Retinal pigment epithelial cell (primary cell): Measurements from ENCODE around the gene YIPF7.

Experiments used
- DNase-seq: peaks from one replicate; pipeline ENCODE4 v3.0.0-alpha.2; 2010; ENCODE audit warnings: low read depth
- H3K4me3 ChIP-seq: 2 replicates; pipeline ENCODE4 v1.5.1; 2011; ENCODE audit warnings: mild to moderate bottlenecking, low read length, control low read depth, moderate library complexity
- TF ChIP-seq, protein P1 (sequence below): conservative IDR thresholded peaks from 2 replicates; pipeline ENCODE4 v1.5.1; 2011; ENCODE audit warnings: low read depth, low read length, control low read depth, inconsistent platforms

YIPF7 gene

GRCh38 chr4:44651425-44651824 is at the start of gene YIPF7:
YIPF7 (minus strand) TSS chr4:44651625; CDS start chr4:44650100, 1,525 bp downstream.
- no peak for DNase-seq
- TF ChIP-seq, protein P1, sequence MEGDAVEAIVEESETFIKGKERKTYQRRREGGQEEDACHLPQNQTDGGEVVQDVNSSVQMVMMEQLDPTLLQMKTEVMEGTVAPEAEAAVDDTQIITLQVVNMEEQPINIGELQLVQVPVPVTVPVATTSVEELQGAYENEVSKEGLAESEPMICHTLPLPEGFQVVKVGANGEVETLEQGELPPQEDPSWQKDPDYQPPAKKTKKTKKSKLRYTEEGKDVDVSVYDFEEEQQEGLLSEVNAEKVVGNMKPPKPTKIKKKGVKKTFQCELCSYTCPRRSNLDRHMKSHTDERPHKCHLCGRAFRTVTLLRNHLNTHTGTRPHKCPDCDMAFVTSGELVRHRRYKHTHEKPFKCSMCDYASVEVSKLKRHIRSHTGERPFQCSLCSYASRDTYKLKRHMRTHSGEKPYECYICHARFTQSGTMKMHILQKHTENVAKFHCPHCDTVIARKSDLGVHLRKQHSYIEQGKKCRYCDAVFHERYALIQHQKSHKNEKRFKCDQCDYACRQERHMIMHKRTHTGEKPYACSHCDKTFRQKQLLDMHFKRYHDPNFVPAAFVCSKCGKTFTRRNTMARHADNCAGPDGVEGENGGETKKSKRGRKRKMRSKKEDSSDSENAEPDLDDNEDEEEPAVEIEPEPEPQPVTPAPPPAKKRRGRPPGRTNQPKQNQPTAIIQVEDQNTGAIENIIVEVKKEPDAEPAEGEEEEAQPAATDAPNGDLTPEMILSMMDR, result no peak

GRCh38 chr4:44701037-44701436 is 49.6 kb upstream of the YIPF7 start:
- no peak for DNase-seq

More at GRCh38 chr4:44651425-44651824, at the start of gene YIPF7:
- H3K4me3 ChIP-seq, result no peak within 1 kb of the TSS

GRCh38 chr4:44700427-44700826 is 49.0 kb upstream of the YIPF7 start:
- DNase-seq, result no peak
- TF ChIP-seq, protein P1, result no peak
- no peak overlapping the region for H3K4me3 ChIP-seq

More at GRCh38 chr4:44701037-44701436, 49.6 kb upstream of the YIPF7 start:
- H3K4me3 ChIP-seq, result no peak overlapping the region
- TF ChIP-seq, protein P1, result no peak

- H3K4me3 ChIP-seq, result no peak overlapping the region
- TF ChIP-seq, protein P1, result no peak
- no peak for DNase-seq
These were observed 33.2 kb upstream of the YIPF7 start for GRCh38 chr4:44684648-44685047.

DNA sequence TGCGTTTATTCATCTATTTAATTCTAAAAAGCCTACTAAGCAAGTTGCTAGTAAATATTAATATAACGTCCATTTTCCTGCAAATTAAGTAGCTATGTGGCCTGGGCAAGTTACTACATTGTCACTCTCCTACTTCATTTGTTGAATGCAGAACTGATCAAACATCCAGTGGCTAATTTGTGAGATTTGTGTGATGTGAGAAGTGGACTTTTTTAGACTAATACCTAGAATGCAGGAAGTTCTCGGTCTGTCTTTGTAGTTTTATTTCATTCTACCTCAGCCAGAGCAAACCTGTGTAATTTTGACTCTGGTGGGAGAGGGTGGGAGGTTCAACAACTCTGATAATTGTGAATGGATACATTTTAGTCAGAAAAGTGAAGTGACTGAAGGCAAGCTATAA is 27.6 kb upstream of the YIPF7 start:
- TF ChIP-seq, protein P1, result no peak
- no peak for DNase-seq

GRCh38 chr4:44678094-44679041 is 26.9 kb upstream of the YIPF7 start, which contains the start of gene GUF1:
GUF1 (plus strand) TSS chr4:44678420; CDS start chr4:44678623, 203 bp downstream.
- TF ChIP-seq, protein P1, result peak; percentile 4
- peak; percentile 71 for DNase-seq
- peak within 1 kb of the TSS; percentile 91 for H3K4me3 ChIP-seq

More for the DNA sequence above, 27.6 kb upstream of the YIPF7 start:
- H3K4me3 ChIP-seq, result peak overlapping the region; percentile 91

DNA sequence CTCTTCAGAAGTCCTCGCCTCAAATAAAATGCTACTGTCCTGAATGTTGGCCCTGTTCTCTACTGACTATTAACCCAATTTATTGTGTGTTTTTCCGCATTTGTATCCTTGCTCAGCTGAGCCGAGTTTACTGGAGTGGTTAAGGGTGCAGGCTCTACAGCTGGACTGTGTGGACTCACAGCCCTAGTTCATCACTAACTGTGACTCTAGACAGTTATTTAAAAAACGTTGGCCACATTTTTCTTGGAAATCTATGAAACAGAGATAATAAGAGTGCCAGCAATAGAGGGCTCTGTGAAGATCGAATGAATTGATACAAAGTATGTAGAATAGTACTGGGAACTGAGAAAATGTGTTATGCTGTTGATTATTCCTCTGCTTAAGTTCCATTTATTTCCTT is 23.9 kb upstream of the YIPF7 start:
- TF ChIP-seq, protein P1, result no peak
- DNase-seq, result no peak
- H3K4me3 ChIP-seq, result no peak overlapping the region
